GM21619 (cell line): ENCODE measurements around the gene ITPKC.
"Not testable (repeated sequence)": the region's sequence is repeated elsewhere in the genome, so short reads cannot be mapped to it uniquely, and the experiment has no call there.

Experiments
- ATAC-seq: cut with Tn5 transposase; IDR thresholded peaks from one replicate; pipeline ENCODE4 v1.9.1; 2021; ENCODE audit not compliant: unreplicated experiment

The ITPKC gene

GRCh38 chr19:40759352-40759751, 42.4 kb downstream of the ITPKC start:
- no peak for ATAC-seq

GRCh38 chr19:40762754-40763470, 46.0 kb downstream of the ITPKC start:
- ATAC-seq, result no peak

- no peak for ATAC-seq
Observed at GRCh38 chr19:40763526-40763925, 46.6 kb downstream of the ITPKC start.

GRCh38 chr19:40763963-40764362, 47.1 kb downstream of the ITPKC start:
- no peak for ATAC-seq

GRCh38 chr19:40766385-40766784, 49.5 kb downstream of the ITPKC start:
- not testable (repeated sequence) for ATAC-seq

DNA sequence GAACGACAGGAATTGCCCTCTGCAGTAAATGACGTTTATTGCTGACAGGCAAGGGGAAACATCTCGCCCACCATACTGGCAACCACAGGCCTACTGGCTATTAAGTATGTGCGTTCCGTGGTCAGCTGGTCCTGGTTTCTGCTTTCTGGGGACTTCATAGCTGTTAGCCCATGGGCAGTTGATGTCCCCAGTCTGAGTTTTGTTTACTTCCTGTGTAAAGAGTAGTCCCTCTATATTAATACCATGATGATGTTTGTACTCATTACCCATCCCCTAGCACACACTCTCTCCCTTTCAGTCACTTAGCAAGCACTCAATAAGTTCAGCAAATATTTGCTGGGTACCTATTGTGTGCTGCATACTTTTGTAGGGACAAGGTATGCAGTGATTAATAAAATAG, 52.0 kb downstream of the ITPKC start:
- ATAC-seq, result no peak

DNA sequence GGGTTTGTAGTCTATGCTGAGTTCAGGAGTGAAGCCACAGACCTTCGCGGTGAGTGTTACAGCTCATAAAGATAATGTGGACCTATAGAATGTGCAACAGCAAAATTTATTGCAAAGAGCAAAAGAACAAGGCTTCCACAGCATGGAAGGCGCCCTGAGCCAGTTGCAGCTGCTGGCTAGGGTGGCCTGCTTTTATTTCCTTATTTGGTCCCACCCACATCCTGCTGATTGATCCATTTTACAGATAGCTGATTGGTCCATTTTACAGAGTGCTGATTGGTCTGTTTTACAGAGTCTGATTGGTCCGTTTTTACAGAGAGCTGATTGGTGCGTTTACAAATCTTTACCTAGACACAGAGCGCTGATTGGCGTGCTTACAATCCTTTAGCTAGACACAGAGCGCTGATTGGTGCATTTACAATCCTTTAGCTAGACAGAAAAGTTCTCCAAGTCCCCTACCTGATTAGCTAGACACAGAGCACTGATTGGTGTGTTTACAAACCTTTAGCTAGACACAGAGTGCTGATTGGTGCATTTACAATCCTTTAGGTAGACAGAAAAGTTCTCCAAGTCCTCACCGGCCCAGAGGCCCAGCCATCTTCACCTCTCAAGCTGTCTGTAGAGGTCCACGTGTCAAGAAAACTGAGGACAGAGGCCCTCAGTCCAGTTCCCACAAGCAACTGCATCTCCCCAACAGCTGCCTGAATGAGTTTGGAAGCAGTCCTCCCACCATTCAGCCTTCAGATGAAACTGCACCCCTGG, 54.4 kb downstream of the ITPKC start:
- ATAC-seq, result not testable (repeated sequence)

DNA sequence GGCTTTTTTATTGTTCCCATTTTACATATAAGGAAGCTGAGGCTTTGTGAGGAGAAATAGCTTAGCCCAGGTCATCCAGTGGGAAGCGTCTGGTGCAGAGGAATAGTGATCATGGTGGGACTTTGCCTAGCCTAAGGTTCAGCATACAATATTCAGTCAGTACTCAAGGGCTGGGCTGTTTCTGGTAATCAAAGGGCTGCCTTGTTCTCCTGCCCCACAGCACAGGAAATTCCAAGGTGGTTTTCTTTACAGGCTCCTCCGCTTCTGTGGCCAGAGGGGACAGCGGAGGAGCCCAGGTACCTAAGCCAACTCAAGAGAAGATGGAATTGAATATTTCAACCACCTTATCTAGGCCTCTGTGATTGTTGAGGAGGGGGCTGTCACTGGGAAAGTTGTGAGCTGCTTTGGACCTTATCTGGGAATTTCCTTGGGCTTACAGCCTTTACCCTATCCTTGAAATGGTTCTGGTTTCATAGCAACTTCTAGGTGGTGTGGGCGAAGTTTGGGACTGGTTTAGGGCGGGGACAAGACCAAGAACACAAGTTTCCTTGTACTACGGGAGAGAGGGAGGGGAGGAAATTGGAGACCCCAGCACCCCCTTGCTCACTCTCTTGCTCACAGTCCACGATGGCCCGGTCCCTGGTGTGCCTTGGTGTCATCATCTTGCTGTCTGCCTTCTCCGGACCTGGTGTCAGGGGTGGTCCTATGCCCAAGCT, 58.2 kb downstream of the ITPKC start, which contains the start of gene MIA:
TSS of gene MIA (plus strand) at position 606 of the 716 bp plus-strand sequence. CDS start at position 628, 22 bp downstream.
- ATAC-seq, result no peak

- no peak for ATAC-seq
Observed at GRCh38 chr19:40775632-40776022, 58.7 kb downstream of the ITPKC start.

GRCh38 chr19:40776364-40776763, 59.5 kb downstream of the ITPKC start:
- no peak for ATAC-seq

DNA sequence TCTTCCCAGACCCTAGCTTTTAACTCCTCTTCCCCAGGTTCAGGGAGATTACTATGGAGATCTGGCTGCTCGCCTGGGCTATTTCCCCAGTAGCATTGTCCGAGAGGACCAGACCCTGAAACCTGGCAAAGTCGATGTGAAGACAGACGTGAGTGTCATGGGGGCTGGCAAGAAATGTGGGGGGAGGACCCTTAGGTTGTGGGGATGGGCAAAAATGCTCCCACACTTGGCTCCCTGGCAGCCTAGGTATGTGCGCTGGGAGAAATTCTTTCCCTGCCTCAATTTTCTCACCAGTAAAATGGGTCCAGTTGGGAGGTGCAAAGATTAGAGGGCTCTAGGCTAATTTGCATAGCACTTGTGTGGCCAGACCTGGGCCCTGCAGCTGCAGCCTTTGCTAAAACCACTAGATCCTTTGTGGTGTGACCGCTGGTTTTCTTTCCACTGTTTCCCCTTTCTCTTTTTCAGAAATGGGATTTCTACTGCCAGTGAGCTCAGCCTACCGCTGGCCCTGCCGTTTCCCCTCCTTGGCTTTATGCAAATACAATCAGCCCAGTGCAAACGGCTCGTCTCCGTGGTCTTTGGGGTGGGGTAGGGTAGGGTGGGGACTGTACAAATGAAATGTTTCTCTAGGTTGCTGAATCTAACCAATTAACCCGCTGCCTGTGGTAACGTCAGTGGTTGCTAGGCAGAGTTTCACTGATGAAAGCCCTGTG, 60.2 kb downstream of the ITPKC start:
- ATAC-seq, result peak; percentile 56

- ATAC-seq, result no peak
Observed at GRCh38 chr19:40777645-40777936, 60.7 kb downstream of the ITPKC start.

DNA sequence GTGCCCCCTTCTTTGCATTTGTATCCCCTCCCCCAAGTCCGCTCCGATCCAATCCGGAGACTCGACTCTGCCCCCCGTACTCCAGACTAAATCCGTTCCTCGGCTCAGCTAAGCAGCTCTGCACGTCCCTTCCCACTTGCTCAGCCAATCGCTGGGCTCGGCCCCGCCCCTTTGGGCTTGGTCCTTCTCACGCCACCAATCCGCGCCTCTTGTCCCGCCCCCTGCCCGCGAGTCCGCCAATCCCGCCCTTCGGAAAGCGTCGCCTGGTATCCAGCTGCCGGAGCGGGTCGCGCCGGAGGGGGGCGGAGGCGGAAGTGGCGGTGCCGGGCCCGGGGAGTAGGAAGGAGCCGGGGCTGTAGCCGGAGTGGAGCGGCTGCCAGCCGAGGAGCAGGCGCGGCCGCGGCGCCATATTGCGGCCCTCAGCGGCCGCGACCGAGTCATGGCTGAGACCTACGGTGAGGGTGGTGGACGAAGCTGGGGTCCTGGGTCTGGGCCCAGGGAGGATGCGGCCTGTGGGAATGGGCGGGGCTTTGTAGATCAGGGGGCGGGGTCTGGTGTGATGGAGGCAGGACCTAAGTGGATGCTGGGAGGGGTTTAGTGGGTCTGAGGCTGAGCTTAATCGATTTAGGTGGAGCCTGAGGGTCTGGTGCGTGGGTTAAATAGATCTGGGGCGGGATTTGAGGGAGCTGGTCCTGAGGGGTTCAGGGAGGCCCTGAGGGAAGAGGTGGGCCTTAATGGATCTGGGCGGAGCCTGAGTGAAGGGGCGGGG, 61.2 kb downstream of the ITPKC start, which contains the start of gene RAB4B:
TSS of gene RAB4B (plus strand) at position 311 of the 769 bp plus-strand sequence. CDS start at position 440, 129 bp downstream.
- peak; percentile 51 for ATAC-seq

DNA sequence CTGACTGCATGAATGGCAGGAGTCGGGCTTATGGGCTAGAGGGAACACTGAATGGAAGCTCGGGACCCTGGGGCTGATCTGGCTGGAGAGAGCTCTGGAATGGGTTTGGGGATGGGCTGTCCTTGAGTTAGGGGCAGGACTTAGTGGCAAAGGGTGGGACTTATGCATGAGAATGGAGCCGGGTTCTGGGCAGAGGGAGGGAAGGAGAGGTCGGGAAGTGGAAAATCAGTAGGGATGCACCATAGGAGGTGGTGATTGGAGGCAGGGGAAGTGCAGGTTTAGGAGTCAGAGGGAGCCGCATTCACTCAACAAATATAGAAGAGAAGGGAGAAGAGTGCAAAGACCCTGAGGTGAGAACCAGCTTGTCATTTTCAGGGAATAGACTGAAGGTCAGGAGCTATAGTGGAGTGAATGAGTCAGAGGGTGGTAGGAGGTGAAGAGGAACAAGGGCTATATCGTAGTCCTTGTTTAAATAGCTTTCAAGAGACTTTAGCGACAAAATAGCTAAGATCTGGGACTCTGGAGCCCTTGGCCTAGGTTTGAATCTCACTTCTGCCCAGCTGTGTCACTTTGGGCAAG, 61.9 kb downstream of the ITPKC start:
- no peak for ATAC-seq

GRCh38 chr19:40780582-40780981, 63.7 kb downstream of the ITPKC start:
- no peak for ATAC-seq

DNA sequence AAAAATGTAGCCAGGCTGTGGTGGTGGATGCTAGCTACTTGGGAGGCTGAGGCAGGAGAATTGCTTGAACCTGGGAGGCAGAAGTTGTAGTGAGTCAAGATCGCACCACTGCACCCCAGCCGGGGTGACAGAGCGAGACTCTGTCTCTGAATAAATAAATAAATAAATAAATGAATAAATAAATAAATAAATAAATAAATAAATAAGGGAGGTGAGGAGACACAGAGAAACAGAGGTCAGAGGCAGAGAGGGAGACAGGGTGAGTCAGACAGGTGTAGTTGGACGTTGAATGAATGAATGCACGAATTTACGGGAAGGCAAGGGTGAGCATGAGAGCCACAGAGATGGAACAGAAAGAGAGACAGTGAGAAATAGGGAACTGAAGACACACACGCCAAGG, 64.2 kb downstream of the ITPKC start:
- no peak for ATAC-seq

- no peak for ATAC-seq
Observed at GRCh38 chr19:40783711-40784110, 66.8 kb downstream of the ITPKC start.

DNA sequence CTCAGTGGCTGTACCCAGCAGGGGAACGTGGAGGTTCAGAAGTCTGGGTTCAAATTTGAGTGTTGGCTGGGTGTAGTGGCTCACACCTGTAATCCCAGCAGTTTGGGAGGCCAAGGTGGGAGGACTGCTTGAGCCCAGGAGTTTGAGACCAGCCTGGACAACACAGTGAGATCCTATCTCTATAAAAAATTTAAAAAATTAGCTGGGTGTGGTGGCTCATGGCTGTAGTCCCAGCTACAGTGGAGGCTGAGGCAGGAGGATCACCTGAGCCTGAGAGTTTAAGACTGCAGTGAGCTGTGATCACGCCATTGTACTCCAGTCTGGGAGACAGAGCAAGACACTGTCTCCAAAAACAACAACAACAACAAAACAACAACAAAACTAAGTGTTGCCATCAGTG, 67.2 kb downstream of the ITPKC start:
- not testable (repeated sequence) for ATAC-seq

GRCh38 chr19:40785526-40785925, 68.6 kb downstream of the ITPKC start:
- ATAC-seq, result no peak
